Peyer's patch (tissue), 4 donors: ENCODE measurements around the gene PCK2. TPM values are rescaled to one million over a fixed set of nuclear protein-coding genes. Genes with fewer than 3 reads are reported as not detected.

Experiments
- DNase-seq, 3 donors: peaks; one replicate each; pipeline ENCODE4 v3.0.0-alpha.2; 2017 to 2019
- H3K27ac ChIP-seq, 4 donors: fragments of 200-600 bp; sonication (generic); one replicate each; pipeline ENCODE4 v1.5.1; 2016 to 2019
- H3K27me3 ChIP-seq, 2 donors: fragments of 200-600 bp; sonication (generic); one replicate each; pipeline ENCODE4 v1.5.1; 2019
- H3K36me3 ChIP-seq, 3 donors: fragments of 200-600 bp; sonication (generic); one replicate each; pipeline ENCODE4 v1.5.1; 2016 to 2019
- H3K4me1 ChIP-seq, 4 donors: fragments of 200-600 bp; sonication (generic); one replicate each; pipeline ENCODE4 v1.5.1; 2016 to 2019
- H3K4me3 ChIP-seq, 4 donors: fragments of 200-600 bp; sonication (generic); 1 replicate in 3 of 4; 2 replicates in 1 of 4; pipeline ENCODE4 v1.5.1; 2016 to 2019; ENCODE audit warnings: mild to moderate bottlenecking in 1 of 4
- H3K9me3 ChIP-seq, 4 donors: fragments of 200-600 bp; sonication (generic); one replicate each; pipeline ENCODE4 v1.5.1; 2016 to 2019; ENCODE audit warnings: mild to moderate bottlenecking in 1 of 4
- POLR2A ChIP-seq, 2 donors: fragments of 450-650 bp; IDR thresholded peaks; one replicate each; pipeline ENCODE4 v1.5.1; 2017; ENCODE audit warnings: antibody characterized with exemption in 2 of 2, mild to moderate bottlenecking in 2 of 2, moderate library complexity in 2 of 2
- total RNA-seq, 4 donors: library from RNA; depleted of rRNA; stranded (reverse); fragments of >200 nt; gene quantifications; one replicate each; pipeline ENCODE4 v1.1.0, GENCODE V29; 2016
- TF ChIP-seq, protein P1 (sequence below), 6 experiments: fragments of 450-650 bp in 4 of 6; fragments of 200-600 bp in 2 of 6; sonication (generic) in 1 of 6; IDR thresholded peaks; one replicate each; pipeline ENCODE4 v1.5.1; 2017 to 2019; ENCODE audit warnings: antibody characterized with exemption in 6 of 6, mild to moderate bottlenecking in 3 of 6, moderate library complexity in 1 of 6

Gene PCK2
- total RNA-seq, 4 donors from 2014 or later: 53.6 to 820 (median 644) TPM

DNA sequence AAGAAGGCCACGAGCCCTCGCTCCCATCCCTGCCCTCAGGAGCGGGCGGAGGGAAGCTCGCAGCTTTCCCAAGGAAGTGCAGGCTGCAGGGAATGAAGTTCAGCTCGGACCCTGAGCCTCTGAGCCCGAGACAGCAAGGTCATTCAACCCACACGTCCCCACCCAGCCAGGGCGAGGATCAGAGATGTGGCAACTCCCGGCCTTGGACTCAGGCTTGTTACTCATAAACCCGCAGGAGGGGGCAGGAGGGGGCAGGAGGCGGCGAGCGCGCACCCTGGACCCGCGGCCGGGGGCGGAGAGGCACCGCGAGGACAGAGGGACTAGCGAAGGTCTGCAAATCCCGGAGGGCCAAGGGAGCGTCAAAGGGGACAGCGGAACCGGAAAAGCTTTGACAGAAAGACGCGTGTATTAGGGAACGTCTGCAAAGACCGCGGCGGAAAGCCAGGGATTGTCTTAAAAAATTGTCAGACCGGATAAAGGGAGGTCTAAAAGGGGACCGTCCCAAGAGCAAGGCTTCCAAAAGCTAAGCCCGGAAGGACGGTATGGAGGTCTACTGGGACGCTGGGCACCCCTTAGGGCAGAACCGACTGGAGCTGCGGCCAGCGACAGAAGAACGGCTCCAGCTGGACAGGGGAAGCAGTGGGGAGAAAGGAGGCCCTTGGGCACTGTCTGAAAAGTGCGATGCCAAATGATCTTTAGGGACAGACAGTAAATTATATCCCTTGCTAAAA lies 19.9 kb downstream of the PCK2 start:
- TF ChIP-seq, protein P1, sequence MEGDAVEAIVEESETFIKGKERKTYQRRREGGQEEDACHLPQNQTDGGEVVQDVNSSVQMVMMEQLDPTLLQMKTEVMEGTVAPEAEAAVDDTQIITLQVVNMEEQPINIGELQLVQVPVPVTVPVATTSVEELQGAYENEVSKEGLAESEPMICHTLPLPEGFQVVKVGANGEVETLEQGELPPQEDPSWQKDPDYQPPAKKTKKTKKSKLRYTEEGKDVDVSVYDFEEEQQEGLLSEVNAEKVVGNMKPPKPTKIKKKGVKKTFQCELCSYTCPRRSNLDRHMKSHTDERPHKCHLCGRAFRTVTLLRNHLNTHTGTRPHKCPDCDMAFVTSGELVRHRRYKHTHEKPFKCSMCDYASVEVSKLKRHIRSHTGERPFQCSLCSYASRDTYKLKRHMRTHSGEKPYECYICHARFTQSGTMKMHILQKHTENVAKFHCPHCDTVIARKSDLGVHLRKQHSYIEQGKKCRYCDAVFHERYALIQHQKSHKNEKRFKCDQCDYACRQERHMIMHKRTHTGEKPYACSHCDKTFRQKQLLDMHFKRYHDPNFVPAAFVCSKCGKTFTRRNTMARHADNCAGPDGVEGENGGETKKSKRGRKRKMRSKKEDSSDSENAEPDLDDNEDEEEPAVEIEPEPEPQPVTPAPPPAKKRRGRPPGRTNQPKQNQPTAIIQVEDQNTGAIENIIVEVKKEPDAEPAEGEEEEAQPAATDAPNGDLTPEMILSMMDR (IDR thresholded peaks at IDR 0.05): peak in 1 of 6 experiments; percentile 10
- peak; percentile 67 to 70 for TF ChIP-seq POLR2A (IDR thresholded peaks at IDR 0.05)
- H3K4me1 ChIP-seq: peaks cover 6 to 31% (median 10%) of the 10 kb centered on the region in 4 donors

DNA sequence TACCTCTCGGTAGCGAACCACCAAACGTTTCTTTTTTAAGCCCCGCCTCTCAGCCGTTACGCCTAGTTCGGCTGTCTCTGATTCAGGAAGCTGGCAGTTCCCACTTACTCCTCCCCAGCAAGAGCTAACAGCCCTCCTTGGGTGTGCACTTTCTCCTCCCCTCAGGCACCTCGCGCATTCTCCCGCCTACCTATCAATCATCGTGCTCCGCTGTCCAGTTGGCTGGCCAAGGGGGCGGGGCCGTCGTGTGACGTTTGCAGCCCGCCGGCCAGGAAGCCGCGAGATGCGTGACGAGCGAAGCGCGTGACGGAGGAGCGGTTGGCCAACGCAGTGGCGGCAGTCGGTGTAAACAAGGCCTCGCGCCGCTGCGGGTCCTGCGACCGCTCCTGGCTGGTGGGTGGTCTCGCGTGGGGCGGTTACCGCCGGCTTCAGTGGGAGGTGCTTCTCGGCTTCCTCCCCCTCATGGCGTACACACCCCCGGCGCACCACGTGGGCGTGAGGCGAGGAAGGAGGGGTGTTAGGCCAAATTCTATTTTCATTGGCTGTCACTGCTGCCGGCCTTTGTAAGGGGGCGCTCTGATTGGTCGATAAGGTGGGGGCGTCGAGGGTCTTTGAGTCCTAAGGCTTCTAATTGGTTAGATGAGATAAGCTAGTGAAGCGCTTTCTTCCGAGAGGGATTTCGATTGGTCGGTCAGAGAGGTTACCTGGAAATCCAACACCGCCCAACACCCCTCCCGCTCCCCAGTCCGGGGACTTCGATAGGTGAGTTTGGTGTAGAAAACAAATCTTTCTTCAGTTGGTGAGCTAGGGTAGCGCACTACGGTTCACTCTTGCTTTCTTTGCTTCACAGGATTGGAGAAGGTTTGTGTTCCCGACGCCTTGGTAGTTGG lies 20.7 kb downstream of the PCK2 start, which contains the start of the genes DCAF11 and NRL:
TSS of gene DCAF11 (plus strand) at position 246 of the 890 bp plus-strand sequence. CDS start 818 bp downstream, outside the sequence.
TSS of gene NRL (minus strand) at position 418 of the 890 bp plus-strand sequence. CDS start 32,101 bp downstream, outside the sequence.
- H3K4me1 ChIP-seq: peaks cover 4 to 31% (median 10%) of the 10 kb centered on the region in 4 donors

More for the DNA sequence above, 19.9 kb downstream of the PCK2 start:
- Histone ChIP-seq H3K36me3 (peaks cover 0 to 23% (median 0%) of the 10 kb centered on the region in 3 donors), H3K27me3 (no peaks in the 10 kb centered on the region), H3K27ac (peak overlapping the region; percentile 94 to 99 (median 97)), H3K9me3 (no peaks in the 10 kb centered on the region), H3K4me3 (peak overlapping the region; percentile 50 to 89 (median 72))
- DNase-seq: peak; percentile 74 to 95 (median 94)

DNA sequence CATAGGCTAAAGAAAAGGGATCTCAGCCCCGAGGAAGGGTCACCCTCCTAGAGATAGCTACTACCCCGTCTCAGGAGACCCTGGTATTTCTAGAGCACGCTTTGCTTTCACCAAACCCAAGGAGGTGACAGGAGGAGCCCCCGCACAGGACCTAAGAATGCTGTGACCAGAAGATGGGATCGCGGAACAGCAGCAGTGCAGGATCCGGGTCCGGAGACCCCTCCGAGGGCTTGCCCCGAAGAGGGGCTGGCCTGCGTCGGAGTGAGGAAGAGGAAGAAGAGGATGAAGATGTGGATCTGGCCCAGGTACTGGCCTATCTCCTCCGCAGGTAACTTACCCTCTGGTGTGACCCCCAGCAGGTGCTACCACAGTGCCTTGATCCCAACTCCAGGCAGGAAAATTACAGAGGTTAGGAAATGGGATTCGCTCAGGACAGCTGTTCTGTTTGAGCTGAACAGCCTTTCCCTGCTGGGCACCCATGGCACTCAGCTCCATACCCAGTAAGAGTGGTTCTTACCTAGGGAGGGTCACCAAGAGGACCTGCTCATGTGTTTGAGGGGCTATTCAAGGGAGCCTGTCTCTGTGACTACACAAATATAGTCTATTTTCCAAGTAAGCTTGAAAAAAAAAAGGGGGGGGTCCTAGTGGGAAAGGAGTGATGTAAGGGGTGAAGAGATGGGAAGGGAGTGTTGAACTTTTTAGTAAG lies 21.5 kb downstream of the PCK2 start:
- TF ChIP-seq POLR2A (IDR thresholded peaks at IDR 0.05): no peak
- TF ChIP-seq, protein P1 (IDR thresholded peaks at IDR 0.05): no peak
- Histone ChIP-seq H3K27me3 (no peaks in the 10 kb centered on the region), H3K9me3 (no peaks in the 10 kb centered on the region), H3K4me1 (peaks cover 0 to 25% (median 10%) of the 10 kb centered on the region in 4 donors), H3K27ac (peak overlapping the region; percentile 94 to 99 (median 97)), H3K36me3 (peaks cover 0 to 39% (median 3%) of the 10 kb centered on the region in 3 donors), H3K4me3 (peak overlapping the region; percentile 50 to 89 (median 72))
- no peak for DNase-seq

More for the DNA sequence above, 20.7 kb downstream of the PCK2 start, which contains the start of the genes DCAF11 and NRL:
- H3K27me3 ChIP-seq: no peaks in the 10 kb centered on the region
- peak; percentile 12 to 57 for TF ChIP-seq POLR2A (IDR thresholded peaks at IDR 0.05)
- TF ChIP-seq, protein P1 (IDR thresholded peaks at IDR 0.05): peak in 1 of 6 experiments; percentile 2
- H3K36me3 ChIP-seq: peaks cover 0 to 31% (median 3%) of the 10 kb centered on the region in 3 donors
- DNase-seq: peak; percentile 98 to 99 (median 99)
- H3K9me3 ChIP-seq: no peaks in the 10 kb centered on the region
- H3K27ac ChIP-seq: peak within 1 kb of the TSS; percentile 94 to 99 (median 97)
- peak within 1 kb of the TSS; percentile 50 to 89 (median 72) for H3K4me3 ChIP-seq

DNA sequence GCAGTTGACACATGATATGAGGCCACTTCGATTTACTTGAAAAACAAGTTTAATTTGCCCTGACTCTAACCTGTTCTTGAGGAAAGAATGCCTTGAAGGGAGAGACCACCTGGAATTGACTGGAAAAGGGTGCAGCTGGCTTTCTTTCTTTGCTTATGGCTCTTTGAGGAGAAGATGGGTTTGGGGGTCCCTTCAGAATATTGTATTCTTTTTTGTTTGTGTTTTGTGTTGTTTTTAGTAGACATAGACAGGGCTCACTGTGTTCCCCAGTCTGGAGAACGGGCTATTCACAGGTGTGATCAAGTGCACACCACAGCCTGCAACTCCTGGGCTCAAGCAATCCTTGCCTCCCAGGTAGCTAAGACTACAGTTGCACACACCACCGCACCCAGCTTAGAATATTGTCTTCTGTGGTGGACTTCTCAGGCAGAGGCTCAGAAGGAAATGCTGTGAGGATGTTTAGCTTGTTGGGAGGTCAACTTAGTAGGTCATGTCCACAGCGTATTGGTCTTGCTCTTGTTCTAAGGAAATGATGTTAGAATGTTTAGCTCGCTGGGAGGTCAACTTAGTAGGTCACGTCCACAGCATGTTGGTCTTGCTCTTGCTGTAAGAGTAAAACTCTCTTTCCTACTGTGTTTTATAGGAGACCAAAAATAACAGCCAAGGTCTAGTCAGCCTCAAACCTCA lies 22.2 kb downstream of the PCK2 start:
- no peak for DNase-seq
- Histone ChIP-seq H3K27me3 (no peaks in the 10 kb centered on the region), H3K4me3 (peak overlapping the region; percentile 50 to 89 (median 72)), H3K27ac (peak overlapping the region in 1 of 4 donors; percentile 99), H3K4me1 (peaks cover 0 to 25% (median 10%) of the 10 kb centered on the region in 4 donors), H3K9me3 (no peaks in the 10 kb centered on the region), H3K36me3 (peaks cover 0 to 46% (median 3%) of the 10 kb centered on the region in 3 donors)
- TF ChIP-seq, protein P1 (IDR thresholded peaks at IDR 0.05): no peak
- no peak for TF ChIP-seq POLR2A (IDR thresholded peaks at IDR 0.05)
